ENCODE data around the gene DCLK2.

- TF ChIP-seq, protein P1, sequence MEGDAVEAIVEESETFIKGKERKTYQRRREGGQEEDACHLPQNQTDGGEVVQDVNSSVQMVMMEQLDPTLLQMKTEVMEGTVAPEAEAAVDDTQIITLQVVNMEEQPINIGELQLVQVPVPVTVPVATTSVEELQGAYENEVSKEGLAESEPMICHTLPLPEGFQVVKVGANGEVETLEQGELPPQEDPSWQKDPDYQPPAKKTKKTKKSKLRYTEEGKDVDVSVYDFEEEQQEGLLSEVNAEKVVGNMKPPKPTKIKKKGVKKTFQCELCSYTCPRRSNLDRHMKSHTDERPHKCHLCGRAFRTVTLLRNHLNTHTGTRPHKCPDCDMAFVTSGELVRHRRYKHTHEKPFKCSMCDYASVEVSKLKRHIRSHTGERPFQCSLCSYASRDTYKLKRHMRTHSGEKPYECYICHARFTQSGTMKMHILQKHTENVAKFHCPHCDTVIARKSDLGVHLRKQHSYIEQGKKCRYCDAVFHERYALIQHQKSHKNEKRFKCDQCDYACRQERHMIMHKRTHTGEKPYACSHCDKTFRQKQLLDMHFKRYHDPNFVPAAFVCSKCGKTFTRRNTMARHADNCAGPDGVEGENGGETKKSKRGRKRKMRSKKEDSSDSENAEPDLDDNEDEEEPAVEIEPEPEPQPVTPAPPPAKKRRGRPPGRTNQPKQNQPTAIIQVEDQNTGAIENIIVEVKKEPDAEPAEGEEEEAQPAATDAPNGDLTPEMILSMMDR (IDR thresholded peaks at IDR 0.05; ENCODE audit: low read length), result no peak
- no peak for TF ChIP-seq EZH2 (IDR thresholded peaks at IDR 0.05; ENCODE audit: borderline replicate concordance, low read length)
Observed at GRCh38 chr4:150250293-150250997, 172.2 kb downstream of the DCLK2 start.

Data from OCI-LY1 (cell line).